Fibroblast of mammary gland (primary cell): ENCODE data around the gene CACFD1.

Experiments
- DNase-seq: peaks from one replicate; pipeline ENCODE4 v3.0.0-alpha.2; 2010; ENCODE audit warnings: low read depth
- H3K4me3 ChIP-seq: 2 replicates; pipeline ENCODE4 v1.5.1; 2011; ENCODE audit warnings: low read depth, mild to moderate bottlenecking, low read length, moderate library complexity; ENCODE audit not compliant: control insufficient read depth
- CTCF ChIP-seq: conservative IDR thresholded peaks from 2 replicates; pipeline ENCODE4 v1.5.1; 2011; ENCODE audit warnings: low read depth, low read length, inconsistent platforms; ENCODE audit not compliant: control insufficient read depth, insufficient read depth

Gene CACFD1

GRCh38 chr9:133520121-133520835, 60.5 kb downstream of the CACFD1 start:
- H3K4me3 ChIP-seq, result no peak overlapping the region
- DNase-seq, result no peak
- no peak for TF ChIP-seq CTCF
